H9 (cell line): ENCODE results near the gene PXDN. TPM values are rescaled to one million over a fixed set of nuclear protein-coding genes. Genes with fewer than 3 reads are reported as not detected.
A peak's percentile ranks its signal among the peaks of the same experiment; 100 is the strongest.

Experiments used
- DNase-seq: peaks from one replicate; pipeline ENCODE4 v3.0.0-alpha.2; 2017
- H2AFZ ChIP-seq: one replicate; pipeline ENCODE4 v1.6.1; 2013; ENCODE audit warnings: mild to moderate bottlenecking, low read length, control low read depth, moderate library complexity
- H2AK5ac ChIP-seq: 2 replicates; pipeline ENCODE4 v1.6.1; 2013; ENCODE audit warnings: low read length, control low read depth, mixed read lengths; ENCODE audit not compliant: insufficient read length
- H2BK120ac ChIP-seq: one replicate; pipeline ENCODE4 v1.6.1; 2013; ENCODE audit warnings: low read depth, mild to moderate bottlenecking, low read length, control low read depth, inconsistent platforms; ENCODE audit not compliant: poor library complexity, severe bottlenecking
- H2BK12ac ChIP-seq: 2 replicates; pipeline ENCODE4 v1.6.1; 2013; ENCODE audit warnings: low read length, control low read depth, mixed read lengths, low read depth; ENCODE audit not compliant: insufficient read length
- H2BK15ac ChIP-seq: 2 replicates; pipeline ENCODE4 v1.6.1; 2013; ENCODE audit warnings: low read depth, low read length, control low read depth
- H2BK20ac ChIP-seq: one replicate; pipeline ENCODE4 v1.6.1; 2013; ENCODE audit warnings: low read depth, mild to moderate bottlenecking, low read length, control low read depth, inconsistent platforms; ENCODE audit not compliant: poor library complexity, severe bottlenecking
- H2BK5ac ChIP-seq: 2 replicates; pipeline ENCODE4 v1.6.1; 2013; ENCODE audit warnings: low read length, control low read depth, mixed read lengths; ENCODE audit not compliant: insufficient read length
- H3K14ac ChIP-seq: 2 replicates; pipeline ENCODE4 v1.6.1; 2013; ENCODE audit warnings: low read length, control low read depth; ENCODE audit not compliant: insufficient read depth
- H3K18ac ChIP-seq: 2 replicates; pipeline ENCODE4 v1.6.1; 2013; ENCODE audit warnings: low read depth, mild to moderate bottlenecking, mixed read lengths, low read length, control low read depth; ENCODE audit not compliant: insufficient read length
- H3K23ac ChIP-seq: 2 replicates; pipeline ENCODE4 v1.6.1; 2013; ENCODE audit warnings: low read length, control low read depth, mixed read lengths, low read depth; ENCODE audit not compliant: insufficient read length
- H3K23me2 ChIP-seq: 2 replicates; pipeline ENCODE4 v1.6.1; 2013; ENCODE audit warnings: low read depth, mild to moderate bottlenecking, mixed read lengths, low read length, control low read depth; ENCODE audit not compliant: insufficient read length, poor library complexity, severe bottlenecking
- H3K27ac ChIP-seq: 2 replicates; pipeline ENCODE4 v1.5.1; 2013; ENCODE audit warnings: low read length, control low read depth, mixed read lengths, low read depth; ENCODE audit not compliant: insufficient read length
- H3K27me3 ChIP-seq: 2 replicates; pipeline ENCODE4 v1.6.1; 2013; ENCODE audit warnings: low read length, control low read depth, inconsistent platforms; ENCODE audit not compliant: insufficient read depth
- H3K4ac ChIP-seq: 2 replicates; pipeline ENCODE4 v1.6.1; 2013; ENCODE audit warnings: low read depth, mild to moderate bottlenecking, control low read depth, inconsistent platforms, low read length, moderate library complexity
- H3K4me1 ChIP-seq: 2 replicates; pipeline ENCODE4 v1.6.1; 2013; ENCODE audit warnings: low read length, control low read depth, inconsistent platforms; ENCODE audit not compliant: insufficient read depth
- H3K4me2 ChIP-seq: 2 replicates; pipeline ENCODE4 v1.6.1; 2013; ENCODE audit warnings: low read length, control low read depth, mixed read lengths; ENCODE audit not compliant: insufficient read length, insufficient read depth
- H3K56ac ChIP-seq: 2 replicates; pipeline ENCODE4 v1.6.1; 2013; ENCODE audit warnings: low read depth, mild to moderate bottlenecking, mixed read lengths, low read length, control low read depth; ENCODE audit not compliant: insufficient read length
- H3K79me1 ChIP-seq: 2 replicates; pipeline ENCODE4 v1.6.1; 2013; ENCODE audit warnings: low read depth, mild to moderate bottlenecking, moderate library complexity, low read length, control low read depth, inconsistent platforms; ENCODE audit not compliant: insufficient read depth, poor library complexity, severe bottlenecking
- H3K79me2 ChIP-seq: 2 replicates; pipeline ENCODE4 v1.6.1; 2013; ENCODE audit warnings: low read length, control low read depth, inconsistent platforms; ENCODE audit not compliant: insufficient read depth
- H3K9ac ChIP-seq: 2 replicates; pipeline ENCODE4 v1.6.1; 2013; ENCODE audit warnings: low read length, control low read depth, mixed read lengths; ENCODE audit not compliant: insufficient read length; ENCODE audit errors: extremely low read depth
- H3K9me3 ChIP-seq: one replicate; pipeline ENCODE4 v1.6.1; 2013; ENCODE audit warnings: low read depth, low read length, inconsistent platforms; ENCODE audit not compliant: control insufficient read depth
- H3T11ph ChIP-seq: one replicate; pipeline ENCODE4 v1.6.1; 2013; ENCODE audit warnings: mild to moderate bottlenecking, low read length, control low read depth, inconsistent platforms
- H4K20me1 ChIP-seq: one replicate; pipeline ENCODE4 v1.6.1; 2013; ENCODE audit not compliant: control insufficient read depth, insufficient read length, insufficient read depth
- H4K5ac ChIP-seq: 2 replicates; pipeline ENCODE4 v1.6.1; 2013; ENCODE audit warnings: low read depth, mild to moderate bottlenecking, mixed read lengths, low read length, control low read depth; ENCODE audit not compliant: insufficient read length
- H4K8ac ChIP-seq: replicated peaks from 2 replicates; pipeline ENCODE4 v1.6.1; 2013; ENCODE audit warnings: low read length, control low read depth, mixed read lengths, low read depth; ENCODE audit not compliant: insufficient read length
- H4K91ac ChIP-seq: 2 replicates; pipeline ENCODE4 v1.6.1; 2013; ENCODE audit warnings: low read depth, mild to moderate bottlenecking, moderate library complexity, mixed read lengths, low read length, control low read depth; ENCODE audit not compliant: insufficient read length
- H3K27ac Mint-ChIP-seq, 3 experiments: 2 replicates in 2 of 3; 3 replicates in 1 of 3; pipeline ENCODE4 v1.8.0; 2020 to 2021; ENCODE audit warnings: mixed read lengths in 3 of 3, mild to moderate bottlenecking in 1 of 3, moderate library complexity in 1 of 3
- H3K27me3 Mint-ChIP-seq: 2 replicates; pipeline ENCODE4 v1.8.0; 2021; ENCODE audit warnings: low read depth, mild to moderate bottlenecking, moderate library complexity, mixed read lengths
- H3K36me3 Mint-ChIP-seq, 3 experiments: 2 replicates in 2 of 3; 3 replicates in 1 of 3; pipeline ENCODE4 v1.8.0; 2020 to 2021; ENCODE audit warnings: low read depth in 3 of 3, mixed read lengths in 3 of 3; ENCODE audit not compliant: insufficient read depth in 1 of 3
- H3K4me1 Mint-ChIP-seq, 2 experiments: 2 replicates each; pipeline ENCODE4 v1.8.0; 2020; ENCODE audit warnings: mixed read lengths in 2 of 2
- H3K4me3 Mint-ChIP-seq, 2 experiments: 2 replicates in 1 of 2; 3 replicates in 1 of 2; pipeline ENCODE4 v1.8.0; 2020 to 2021; ENCODE audit warnings: mild to moderate bottlenecking in 2 of 2, mixed read lengths in 2 of 2, moderate library complexity in 1 of 2
- H3K9me3 Mint-ChIP-seq, 2 experiments: 2 replicates in 1 of 2; 3 replicates in 1 of 2; pipeline ENCODE4 v1.8.0; 2020; ENCODE audit warnings: mild to moderate bottlenecking in 2 of 2, mixed read lengths in 2 of 2, moderate library complexity in 1 of 2
- WGBS: extraction: QIAGEN DNeasy Blood & Tissue Kit; methylation state at CpG from one replicate; pipeline ENCODE4 v1.1.7; 2013; ENCODE audit warnings: missing lambda C conversion rate, low lambda C conversion rate, mixed read lengths; ENCODE audit not compliant: insufficient read length; ENCODE audit errors: extremely low coverage; 5-methylcytosine and 5-hydroxymethylcytosine counted together
- total RNA-seq: library from RNA; stranded (reverse); gene quantifications from 2 replicates; pipeline ENCODE4 v1.2.1, GENCODE V29; 2021
- TF ChIP-seq, protein P1 (sequence below): fragments of 200-600 bp; sonication (generic); conservative IDR thresholded peaks from 3 replicates; pipeline ENCODE4 v1.8.0; 2021; ENCODE audit warnings: antibody characterized with exemption, mild to moderate bottlenecking

PXDN gene
- total RNA-seq, 1 experiment from 2014 or later, result 146 TPM

DNA sequence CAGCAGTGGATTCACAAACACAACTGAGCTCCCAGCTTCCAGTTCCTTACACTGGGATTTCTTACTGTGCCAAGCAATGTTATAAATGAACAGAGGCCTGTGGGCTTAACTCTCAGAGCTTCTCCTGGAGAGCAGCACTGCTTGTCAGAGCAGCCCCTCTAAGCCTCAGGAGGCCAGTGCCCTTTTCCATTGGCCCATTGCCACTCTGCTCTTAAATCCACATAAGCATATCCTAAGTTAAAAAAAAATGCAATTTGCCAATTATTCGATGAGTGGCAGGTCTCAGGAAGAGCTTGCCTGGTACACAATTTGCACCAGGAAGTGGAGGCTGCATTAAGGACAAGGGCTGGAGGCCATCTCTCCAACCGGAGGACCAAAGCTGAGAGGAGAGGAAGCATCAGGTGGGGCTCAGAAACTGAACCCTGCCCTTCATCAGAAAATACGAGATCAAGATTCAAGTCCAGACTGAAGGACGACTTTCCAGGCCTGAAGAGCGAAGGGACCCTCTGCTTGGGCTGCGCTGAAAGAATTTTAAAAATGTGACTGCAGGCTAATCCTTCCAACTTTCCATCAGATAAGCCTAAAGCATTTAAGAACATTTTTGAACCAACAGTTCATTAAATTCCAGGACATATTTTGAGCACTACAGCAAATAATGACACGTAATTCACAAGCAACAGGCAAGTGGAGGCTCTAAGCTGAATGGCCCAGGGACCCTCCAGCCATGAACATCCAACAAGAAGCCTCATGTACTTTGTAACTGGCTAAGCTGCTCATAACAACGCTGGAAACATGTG is 28.4 kb upstream of the PXDN start:
- Mint-ChIP-seq H3K4me3 (no peak overlapping the region), H3K27ac (no peak overlapping the region), H3K36me3 (no peaks in the 10 kb centered on the region), H3K9me3 (no peaks in the 10 kb centered on the region), H3K27me3 (peaks cover 4% of the 10 kb centered on the region), H3K4me1 (peaks cover 27 to 31% of the 10 kb centered on the region in 2 experiments)
- Histone ChIP-seq H3K56ac (no peak overlapping the region), H2BK12ac (no peak overlapping the region), H4K20me1 (no peaks in the 10 kb centered on the region), H3K79me1 (no peaks in the 10 kb centered on the region), H2BK20ac (no peak overlapping the region), H4K8ac (no peak overlapping the region), H3K4me1 (peaks cover 7% of the 10 kb centered on the region; the same call in 1 of the 2 replicates), H3K14ac (no peak overlapping the region), H3K4ac (no peak overlapping the region), H3K18ac (no peak overlapping the region), H3T11ph (no peak overlapping the region), H3K27me3 (no peaks in the 10 kb centered on the region), H3K9me3 (no peaks in the 10 kb centered on the region), H3K23ac (no peak overlapping the region), H3K23me2 (no peaks in the 10 kb centered on the region), H2AK5ac (no peak overlapping the region), H3K9ac (no peak overlapping the region), H2BK5ac (no peak overlapping the region), H3K4me2 (no peak overlapping the region), H3K27ac (no peak overlapping the region), H4K91ac (no peak overlapping the region), H2BK15ac (no peak overlapping the region), H3K79me2 (no peaks in the 10 kb centered on the region), H2BK120ac (no peak overlapping the region), H2AFZ (no peak overlapping the region), H4K5ac (no peak overlapping the region)
- DNase-seq, result peak; percentile 9
- TF ChIP-seq, protein P1, sequence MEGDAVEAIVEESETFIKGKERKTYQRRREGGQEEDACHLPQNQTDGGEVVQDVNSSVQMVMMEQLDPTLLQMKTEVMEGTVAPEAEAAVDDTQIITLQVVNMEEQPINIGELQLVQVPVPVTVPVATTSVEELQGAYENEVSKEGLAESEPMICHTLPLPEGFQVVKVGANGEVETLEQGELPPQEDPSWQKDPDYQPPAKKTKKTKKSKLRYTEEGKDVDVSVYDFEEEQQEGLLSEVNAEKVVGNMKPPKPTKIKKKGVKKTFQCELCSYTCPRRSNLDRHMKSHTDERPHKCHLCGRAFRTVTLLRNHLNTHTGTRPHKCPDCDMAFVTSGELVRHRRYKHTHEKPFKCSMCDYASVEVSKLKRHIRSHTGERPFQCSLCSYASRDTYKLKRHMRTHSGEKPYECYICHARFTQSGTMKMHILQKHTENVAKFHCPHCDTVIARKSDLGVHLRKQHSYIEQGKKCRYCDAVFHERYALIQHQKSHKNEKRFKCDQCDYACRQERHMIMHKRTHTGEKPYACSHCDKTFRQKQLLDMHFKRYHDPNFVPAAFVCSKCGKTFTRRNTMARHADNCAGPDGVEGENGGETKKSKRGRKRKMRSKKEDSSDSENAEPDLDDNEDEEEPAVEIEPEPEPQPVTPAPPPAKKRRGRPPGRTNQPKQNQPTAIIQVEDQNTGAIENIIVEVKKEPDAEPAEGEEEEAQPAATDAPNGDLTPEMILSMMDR, result no peak
- no CpG with 5 or more reads among the region's 8 CpGs for WGBS
